GM18873 (cell line): ENCODE measurements around the gene LRRFIP1.
"Not testable (repeated sequence)": the region's sequence is repeated elsewhere in the genome, so short reads cannot be mapped to it uniquely, and the experiment has no call there.

Experiments used
- ATAC-seq: cut with Tn5 transposase; IDR thresholded peaks from one replicate; pipeline ENCODE4 v1.9.1; 2021; ENCODE audit warnings: mild to moderate bottlenecking, moderate library complexity, moderate number of reproducible peaks; ENCODE audit not compliant: unreplicated experiment, low FRiP score

The LRRFIP1 gene

DNA sequence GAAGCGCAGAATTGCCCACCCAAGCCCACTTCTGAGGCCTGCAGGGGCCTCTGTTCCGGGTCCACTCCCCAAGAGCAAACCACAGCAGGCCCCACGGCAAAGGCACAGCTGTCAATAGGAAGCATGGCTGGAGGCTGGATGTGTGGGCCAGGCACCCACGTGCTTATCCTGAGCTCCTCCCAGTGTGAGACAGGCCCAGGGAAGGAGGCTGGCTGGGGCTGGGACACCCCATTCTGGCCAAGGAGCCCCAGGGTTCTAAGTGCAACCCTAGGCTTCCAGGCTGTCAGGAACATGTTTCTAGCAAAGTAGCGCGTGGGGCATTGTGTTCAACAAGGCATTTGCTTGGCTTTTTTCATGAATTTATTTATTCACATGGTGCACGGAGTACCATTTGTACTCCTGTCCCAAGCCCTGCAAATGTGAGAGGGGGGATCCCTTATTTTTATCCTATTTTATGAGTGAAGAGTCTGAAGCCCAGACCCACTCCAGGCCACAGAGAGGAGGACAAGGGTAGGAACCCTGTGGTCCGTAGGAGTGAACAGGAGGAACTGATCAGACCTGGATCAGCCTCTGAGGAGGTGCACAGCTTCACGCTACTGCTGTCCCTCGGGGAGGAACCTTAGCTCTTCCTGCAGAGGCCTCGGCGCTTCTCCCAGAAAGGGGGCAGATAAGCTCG, 30.7 kb upstream of the LRRFIP1 start:
- no peak for ATAC-seq

DNA sequence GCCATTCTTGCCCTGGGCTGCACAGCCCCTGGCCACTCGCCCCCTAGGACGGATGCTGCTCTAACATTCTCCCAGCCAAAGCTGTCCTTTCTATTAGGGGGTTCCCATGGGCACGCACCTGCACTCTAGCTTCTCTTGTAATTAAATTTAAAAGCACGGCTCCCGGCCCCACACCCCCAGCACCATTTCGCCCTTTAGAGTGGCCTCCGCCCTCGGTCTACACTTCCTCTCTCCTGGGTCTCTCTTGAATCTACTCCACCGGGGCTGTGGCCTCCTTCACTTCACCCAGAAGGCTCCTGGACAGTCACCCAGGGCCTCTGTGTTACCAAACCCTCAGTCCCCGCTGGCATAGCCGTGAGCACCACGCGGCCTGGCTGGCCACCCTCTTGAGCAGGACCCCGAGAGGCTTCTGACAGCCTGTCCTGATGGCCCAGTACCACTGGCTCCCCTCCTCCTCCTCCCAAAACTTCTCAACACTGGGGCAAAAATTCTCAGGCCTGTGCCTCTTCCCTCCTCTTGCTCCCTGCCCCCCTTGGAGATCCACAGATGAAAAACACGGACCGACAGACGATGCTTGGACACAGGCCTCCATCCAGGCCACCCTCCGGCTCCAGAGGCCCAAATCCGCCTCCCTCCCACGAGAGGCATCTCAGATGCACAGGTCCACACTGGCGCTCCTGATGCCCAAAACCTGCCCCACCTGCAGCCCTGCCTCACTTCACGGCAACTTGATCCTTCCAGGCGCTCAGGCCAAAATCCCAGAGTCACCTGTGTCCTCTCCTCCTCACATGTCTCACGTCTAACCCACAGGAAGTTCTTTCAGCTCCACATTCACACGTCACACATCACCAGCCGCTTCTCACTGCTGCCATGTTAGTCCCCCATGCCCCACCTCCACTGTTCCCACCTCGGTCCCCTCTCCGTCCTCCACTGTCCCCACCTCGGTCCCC, 29.9 kb upstream of the LRRFIP1 start:
- no peak for ATAC-seq

DNA sequence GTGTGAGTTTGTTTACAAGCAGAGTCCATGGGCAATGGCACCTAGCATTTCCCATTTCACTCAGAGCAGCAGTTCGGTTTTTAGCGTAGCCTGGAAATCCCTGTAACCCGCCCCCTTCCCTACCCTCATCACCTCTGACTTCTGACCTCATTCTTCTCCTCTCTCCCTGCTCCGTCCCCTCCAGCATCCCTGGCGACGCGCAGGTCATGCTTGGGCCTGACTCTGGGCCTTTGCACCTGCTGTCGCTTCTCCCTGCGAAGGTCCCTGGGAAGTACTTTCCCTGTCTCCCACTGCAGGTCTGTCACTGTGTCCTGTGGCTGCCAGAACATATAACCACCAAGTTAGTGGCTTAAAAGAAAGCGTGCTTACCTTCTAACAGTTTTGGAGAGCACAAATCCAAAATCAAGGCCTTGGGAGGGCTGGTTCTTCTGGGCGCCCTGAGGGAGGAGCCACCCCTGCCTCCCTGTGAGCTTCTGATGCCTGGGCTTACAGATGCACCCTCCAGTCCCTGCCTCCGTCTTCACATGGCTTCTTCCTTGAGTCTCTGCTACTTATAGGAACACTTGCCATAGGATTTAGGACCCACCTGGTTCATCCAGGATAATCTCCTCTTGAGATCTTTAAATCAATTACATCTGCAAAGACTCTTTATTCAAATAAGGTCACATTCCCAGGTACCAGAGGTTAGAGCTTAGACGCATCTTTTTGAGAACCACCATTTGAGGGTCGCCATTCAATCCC, 28.7 kb upstream of the LRRFIP1 start:
- ATAC-seq, result no peak

DNA sequence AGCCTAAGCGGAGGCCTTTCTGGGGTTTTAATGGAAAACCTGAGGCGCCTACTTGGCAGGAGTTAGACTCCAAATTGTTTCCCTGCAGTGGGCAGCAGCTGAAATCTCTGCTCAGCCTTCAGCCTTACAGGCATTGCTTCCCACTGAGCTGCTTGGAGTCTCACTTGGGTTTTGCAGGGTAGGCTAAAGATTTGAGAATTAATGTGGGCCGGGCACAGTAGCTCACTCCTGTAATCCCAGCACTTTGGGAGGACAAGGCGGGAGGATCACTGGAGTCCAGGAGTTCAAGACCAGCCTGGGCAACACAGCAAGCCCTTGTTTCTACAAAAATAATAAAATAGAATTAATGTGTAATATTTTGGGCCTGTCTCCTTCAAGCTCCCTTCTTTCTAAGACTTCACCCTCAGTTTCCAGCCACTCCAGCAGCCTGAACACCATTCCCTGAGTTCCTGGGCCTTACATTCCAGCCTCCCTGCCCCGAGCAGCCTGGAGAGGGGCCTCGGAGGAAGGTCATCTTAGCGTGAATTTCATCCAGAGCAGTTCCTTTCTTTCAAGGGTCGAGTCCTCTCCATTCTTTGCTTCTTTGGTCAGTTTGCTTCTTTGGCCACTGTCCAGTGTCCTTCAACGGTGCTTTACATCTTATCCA, 27.8 kb upstream of the LRRFIP1 start:
- ATAC-seq, result no peak

DNA sequence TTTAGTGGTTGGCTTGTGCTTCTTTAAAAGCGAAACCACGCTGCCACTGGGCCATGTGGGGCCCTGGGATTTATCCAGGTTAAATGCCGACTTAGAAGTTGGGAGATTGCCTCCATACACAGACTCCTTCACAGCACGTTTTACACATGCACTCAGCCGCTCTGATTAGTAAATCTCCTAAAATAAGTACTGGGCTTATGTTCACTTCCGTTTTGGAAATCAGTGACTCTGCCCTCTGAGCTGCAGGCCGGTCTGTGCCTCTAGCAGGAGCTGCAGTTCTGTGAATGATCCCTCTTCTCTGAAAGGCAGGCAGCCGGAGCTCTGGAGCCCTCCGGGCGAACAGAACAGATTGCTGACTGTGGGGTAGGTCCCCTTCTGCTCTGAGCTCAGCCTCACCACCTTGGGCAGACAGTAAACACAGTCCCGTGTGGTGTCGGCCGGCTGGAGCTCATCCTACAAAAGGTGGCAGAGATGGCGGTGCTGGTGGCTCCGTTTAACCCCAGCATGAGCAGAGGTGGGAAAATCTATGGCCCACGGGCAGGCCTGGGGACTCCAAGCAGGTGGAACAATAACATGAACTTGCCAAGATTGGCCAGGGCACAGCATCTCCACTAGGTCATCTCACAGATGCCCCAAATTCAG, 27.1 kb upstream of the LRRFIP1 start:
- ATAC-seq, result no peak

DNA sequence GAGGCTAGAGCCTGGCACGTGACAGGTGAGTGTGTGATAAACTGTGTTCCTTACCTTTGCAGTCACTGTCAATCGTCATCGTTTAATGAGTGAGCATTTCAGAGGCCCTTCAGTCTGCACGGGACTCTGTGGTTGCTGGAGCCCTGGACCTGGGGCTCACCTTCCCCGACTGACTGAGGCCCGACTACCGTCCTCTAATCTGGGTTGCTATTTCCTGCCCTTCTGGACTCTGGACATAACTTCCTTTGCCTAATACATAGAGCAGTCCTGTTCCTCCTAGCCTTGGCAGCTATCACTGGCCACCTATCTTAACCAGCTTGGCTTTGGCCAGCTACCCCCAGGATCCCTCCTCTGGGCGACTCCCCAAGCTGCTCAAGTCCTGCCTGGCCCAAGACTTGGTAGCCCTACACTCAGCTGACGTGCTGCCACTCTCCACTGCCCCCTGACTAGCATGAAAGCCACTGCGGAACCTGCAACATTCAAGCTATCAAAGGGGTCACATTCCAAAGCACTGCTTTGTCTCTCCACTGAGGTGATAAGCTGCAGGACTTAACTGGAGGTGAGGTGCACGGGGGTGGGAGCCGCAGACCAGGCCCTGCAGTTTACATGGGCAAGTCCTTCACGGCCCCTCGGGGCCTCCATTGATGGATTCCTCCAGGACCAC, 25.8 kb upstream of the LRRFIP1 start:
- no peak for ATAC-seq

DNA sequence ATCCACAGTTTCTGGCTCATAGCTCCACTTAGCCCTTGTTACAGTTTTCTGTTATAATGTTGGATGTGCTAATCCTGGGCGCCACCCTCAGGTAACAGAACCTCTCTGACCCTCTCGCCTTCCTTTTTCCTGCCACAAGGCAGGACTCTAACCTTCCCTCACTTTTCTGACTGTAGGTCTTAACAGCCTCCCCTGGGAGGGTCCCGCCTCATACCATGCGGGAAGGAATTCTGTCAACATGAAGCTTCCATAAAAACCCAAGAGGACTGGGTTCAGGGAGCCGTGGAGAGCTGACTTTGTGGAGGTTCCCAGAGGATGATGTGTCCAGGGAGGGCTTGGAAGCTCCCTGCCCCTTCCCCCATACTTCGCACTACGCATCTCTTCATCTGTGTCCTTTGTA, 25.0 kb upstream of the LRRFIP1 start:
- ATAC-seq, result no peak

DNA sequence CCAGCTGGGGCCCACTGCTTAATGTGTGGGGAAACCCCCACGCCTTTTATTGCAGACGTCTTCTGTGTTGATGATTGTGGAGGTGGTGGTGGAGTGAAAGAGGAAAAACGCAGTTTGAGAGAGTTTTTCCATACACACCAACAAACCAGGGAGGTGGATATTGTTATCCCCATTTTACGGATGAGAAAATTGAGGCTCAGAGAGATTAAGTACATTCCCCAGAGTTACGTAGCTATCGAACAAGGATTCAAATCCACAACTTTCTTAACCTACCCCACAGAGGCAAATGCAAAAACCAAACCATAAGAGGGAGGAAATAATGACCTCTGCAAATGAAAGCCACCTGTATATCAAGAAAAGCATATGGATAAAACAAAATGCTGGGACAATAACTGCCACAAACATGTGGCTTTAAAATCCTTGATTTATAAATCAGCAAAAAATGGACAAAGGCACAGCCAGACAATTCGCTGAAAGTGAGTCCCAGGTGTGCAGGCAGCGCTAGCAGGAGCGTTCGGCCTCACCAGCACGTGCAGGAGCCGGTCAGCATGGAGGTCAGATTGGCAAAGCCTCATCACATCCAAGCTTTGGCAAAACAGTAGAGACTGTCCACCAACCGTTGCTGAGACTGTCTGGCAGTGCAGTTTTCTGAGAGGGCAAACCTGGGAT, 24.2 kb upstream of the LRRFIP1 start:
- no peak for ATAC-seq

DNA sequence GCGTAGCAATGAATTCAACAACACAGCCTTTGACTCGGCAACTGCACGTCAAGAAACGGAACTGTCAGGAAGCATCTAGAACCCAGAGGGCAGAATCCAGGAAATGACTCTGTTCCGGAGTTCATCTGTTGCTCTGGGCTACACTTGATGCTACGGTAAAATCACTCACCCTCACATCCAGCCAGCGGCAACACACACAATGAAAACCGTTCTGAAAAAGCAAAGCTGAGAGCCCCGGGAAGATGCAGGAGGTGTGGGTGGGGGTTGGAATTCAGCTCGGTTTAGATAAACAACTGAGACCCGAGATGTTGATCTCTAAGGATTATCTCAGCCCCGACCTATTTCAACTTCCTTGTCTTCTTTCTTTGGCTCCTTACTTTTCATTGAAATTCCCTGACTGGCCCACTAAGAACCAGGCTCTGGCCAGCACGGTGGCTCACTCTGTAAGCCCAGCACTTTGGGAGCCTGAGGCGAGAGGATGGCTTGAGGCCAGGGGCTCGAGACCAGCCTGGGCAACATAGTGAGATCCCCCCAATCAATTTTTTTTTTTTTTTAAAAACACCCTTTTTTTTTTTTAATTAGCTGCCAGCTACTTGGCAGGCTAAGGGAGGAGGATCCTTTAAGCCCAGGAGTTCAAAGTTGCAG, 23.5 kb upstream of the LRRFIP1 start:
- no peak for ATAC-seq

DNA sequence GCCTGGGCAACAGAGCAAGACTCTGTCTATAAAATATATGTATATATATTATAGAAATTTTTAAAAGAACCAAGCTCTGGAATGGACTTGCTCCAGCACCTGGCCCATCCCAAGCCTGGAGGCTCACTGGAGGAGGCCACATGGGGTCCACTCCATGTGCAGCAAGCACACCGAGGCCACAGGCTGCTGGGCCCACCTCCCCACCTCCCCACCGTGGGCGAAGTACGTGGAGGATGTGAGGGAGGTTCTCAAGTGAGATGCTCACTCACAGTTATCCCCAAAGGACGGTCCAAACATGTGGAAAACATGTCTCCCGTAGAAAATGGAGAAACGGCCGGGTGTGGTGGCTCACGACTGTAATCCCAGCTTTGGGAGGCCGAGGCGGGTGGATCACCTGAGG, 23.0 kb upstream of the LRRFIP1 start:
- ATAC-seq, result no peak

DNA sequence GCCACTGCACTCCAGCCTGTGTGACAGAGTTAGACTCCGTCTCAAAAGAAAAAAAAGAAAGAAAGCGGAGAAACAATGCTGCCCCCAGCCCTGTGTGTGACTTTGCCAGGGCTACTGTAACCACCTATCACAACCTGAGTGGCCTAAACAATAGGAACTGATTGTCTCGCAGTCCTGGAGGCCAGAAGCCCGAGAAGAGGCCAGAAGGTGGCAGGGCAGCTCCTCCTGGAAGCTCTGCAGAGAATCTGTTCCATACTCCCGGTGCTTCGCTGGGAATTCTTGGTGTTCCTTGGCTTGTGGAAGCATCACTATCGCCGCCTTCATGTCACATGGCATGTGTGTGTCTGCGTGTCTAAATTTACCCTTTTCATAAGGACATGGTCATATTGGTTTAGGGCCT, 22.4 kb upstream of the LRRFIP1 start:
- ATAC-seq, result no peak

DNA sequence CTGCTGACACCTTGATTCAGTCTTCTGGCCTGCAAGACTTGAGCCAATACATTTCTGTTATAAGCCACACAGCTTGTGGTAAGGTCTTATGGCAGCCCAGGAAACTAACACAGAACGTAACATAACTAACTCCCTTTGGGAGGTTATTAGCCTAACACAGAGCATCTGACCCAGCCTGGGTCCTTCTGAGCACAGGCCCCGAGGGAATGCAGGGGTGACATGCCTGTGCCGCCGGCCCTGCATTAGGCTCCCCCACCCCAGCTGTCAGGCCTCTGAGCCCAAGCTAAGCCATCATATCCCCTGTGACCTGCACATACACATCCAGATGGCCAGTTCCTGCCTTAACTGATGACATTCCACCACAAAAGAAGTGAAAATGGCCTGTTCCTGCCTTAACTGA, 20.9 kb upstream of the LRRFIP1 start:
- ATAC-seq, result not testable (repeated sequence)

DNA sequence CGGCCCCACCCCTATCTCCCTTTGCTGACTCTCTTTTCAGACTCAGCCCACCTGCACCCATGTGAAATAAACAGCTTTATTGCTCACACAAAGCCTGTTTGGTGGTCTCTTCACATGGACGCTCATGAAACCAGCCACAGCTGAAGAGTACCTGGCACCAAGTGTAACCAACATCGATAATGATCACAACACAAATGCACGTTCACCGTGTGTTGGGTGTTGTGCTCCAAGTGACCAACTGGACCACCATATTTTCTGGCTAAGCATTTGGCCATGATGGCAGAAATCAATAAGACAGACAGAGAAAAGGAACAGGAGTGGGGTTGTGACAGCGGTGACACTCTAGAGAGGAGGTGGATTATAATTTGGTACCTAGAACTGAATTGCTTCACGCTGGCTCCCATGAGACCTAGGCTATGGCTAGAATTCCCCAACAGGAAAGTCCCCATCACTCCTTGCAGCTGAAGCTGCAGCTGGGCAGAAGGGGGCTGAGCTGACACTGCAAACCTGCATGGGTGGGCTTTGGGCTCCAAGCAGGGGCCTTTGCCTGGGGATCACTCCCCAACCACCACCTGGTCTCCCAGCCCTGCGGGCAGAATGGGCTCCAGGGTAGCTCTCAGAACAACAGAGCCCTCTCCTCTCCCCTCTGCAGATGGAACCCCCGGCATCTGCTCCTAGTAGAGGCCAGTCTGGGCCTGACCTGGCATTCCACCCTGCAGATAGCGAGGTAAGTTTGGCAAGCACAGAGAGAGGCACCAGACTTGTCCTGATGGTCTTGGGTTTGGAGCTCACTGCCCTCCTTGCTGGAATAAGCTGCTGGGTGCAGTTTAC, 14.6 kb upstream of the LRRFIP1 start:
- ATAC-seq, result no peak

DNA sequence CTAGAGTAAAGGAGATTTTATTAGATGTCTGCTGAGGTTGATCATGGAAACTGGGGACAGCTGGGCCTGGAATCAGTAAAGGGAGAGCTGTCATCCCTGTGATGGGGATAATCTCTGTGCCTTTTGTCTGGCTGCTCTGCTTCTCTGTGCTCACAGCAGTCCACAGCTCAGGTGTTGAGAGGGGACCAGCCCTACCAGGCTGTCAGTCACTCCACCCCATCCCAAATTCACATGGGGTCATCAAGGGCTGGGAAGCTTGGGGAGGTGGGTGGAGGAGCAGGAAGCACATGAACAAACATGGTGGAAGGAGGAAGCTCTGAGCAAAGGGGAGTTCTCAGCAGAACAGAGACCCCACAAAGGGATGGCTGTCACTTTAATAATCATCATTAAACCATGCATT, 13.7 kb upstream of the LRRFIP1 start:
- no peak for ATAC-seq

DNA sequence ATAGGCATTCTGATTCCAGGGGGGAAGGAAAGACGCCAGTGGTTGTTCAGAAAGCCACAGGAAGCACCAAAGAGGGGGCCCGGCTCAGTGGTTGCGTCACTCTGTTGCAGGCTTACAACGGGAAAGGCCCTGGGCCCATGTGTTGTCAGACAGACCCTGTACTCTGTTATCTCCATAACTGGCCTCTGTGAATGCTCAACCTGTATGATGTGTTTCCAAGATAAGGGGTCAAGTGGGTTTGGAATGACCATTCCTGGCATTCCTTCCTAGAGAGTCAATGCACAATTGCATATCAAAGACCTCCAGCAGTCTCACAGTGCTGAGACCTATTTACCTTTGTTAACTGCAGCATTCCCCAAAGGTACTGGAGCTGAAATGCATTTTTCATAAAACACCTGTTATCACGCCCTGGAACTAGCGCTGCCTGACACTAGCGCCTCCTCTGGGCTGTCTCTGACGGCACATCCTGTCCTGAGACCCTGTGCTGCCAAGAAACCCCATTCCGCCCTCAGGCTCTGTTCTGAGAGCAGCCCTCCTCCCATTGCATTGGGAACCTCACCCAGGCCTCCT, 13.2 kb upstream of the LRRFIP1 start:
- no peak for ATAC-seq

DNA sequence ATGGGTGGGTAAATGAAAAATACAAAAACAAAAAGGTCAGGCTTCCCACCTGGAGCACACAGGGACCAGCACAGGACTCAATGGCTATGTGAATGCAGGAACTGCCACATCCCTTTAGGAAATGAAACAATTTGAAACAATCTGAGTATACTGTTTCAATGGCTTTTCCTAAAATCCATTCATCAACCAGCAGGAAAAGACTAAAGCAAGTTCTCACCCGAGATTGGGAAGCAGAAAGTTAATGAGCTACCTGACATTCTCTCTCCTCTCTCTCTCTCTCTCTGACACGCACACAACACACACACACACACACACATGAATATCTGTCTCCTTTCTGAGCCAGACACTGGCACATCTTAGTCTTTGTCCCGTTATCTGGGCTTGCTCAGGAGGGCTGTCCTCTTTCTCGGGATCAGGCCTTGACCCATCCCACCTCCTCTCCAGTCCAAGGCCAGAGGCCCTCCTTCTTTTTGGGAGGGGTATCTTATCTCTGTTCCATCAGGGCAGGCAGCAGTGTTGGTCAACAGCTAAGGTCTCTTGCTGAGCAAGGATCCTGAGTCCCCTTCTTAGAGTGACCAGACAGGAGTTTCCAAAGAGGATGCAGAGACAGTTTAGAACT, 11.6 kb upstream of the LRRFIP1 start:
- no peak for ATAC-seq

DNA sequence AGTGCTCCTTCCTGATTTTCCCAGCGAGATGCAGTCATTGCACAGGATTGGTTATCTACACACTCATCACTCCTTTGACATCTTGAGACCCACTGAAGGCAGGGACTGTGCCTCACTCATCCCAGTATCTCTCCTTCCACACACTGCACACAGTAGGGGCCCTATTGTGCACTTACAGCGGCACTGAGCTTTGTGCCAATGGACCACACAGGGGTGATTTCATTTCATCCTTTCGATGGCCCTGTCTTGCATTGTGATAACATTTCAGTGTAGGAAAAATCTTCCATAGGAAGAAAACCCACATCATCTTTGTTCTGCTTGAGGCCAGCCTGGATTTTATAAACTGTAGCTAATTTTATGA, 11.0 kb upstream of the LRRFIP1 start:
- ATAC-seq, result no peak
